DOHH2 (cell line): Measurements from ENCODE around the gene CAMTA1.

Source experiments
- EZH2phosphoT487 ChIP-seq: fragments of 200-600 bp; sonication (generic); IDR thresholded peaks from 2 replicates; pipeline ENCODE4 v1.6.1; 2017; ENCODE audit warnings: borderline replicate concordance, mild to moderate bottlenecking, antibody characterized with exemption, low read length, moderate library complexity, mixed read lengths
- TF ChIP-seq, protein P1 (sequence below): fragments of 200-600 bp; sonication (generic); IDR thresholded peaks from one replicate; pipeline ENCODE4 v1.5.1; 2014; ENCODE audit warnings: antibody characterized with exemption, mild to moderate bottlenecking, low read depth, low read length; ENCODE audit not compliant: poor library complexity, severe bottlenecking

GRCh38 chr1:7625401-7625800 lies 840.1 kb downstream of the CAMTA1 start:
- TF ChIP-seq, protein P1, sequence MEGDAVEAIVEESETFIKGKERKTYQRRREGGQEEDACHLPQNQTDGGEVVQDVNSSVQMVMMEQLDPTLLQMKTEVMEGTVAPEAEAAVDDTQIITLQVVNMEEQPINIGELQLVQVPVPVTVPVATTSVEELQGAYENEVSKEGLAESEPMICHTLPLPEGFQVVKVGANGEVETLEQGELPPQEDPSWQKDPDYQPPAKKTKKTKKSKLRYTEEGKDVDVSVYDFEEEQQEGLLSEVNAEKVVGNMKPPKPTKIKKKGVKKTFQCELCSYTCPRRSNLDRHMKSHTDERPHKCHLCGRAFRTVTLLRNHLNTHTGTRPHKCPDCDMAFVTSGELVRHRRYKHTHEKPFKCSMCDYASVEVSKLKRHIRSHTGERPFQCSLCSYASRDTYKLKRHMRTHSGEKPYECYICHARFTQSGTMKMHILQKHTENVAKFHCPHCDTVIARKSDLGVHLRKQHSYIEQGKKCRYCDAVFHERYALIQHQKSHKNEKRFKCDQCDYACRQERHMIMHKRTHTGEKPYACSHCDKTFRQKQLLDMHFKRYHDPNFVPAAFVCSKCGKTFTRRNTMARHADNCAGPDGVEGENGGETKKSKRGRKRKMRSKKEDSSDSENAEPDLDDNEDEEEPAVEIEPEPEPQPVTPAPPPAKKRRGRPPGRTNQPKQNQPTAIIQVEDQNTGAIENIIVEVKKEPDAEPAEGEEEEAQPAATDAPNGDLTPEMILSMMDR = no peak
- no peak for TF ChIP-seq EZH2phosphoT487
